Muscle of back (tissue), 11 donors: ENCODE data around the gene CRB1. TPM values are rescaled to one million over a fixed set of nuclear protein-coding genes. Genes with fewer than 3 reads are reported as not detected.

ENCODE experiments used
- DNase-seq, 3 donors: peaks; one replicate each; pipeline versions ENCODE4 v3.0.0 to v3.0.0-alpha.2; 2013
- polyA plus RNA-seq, 10 donors: library from polyadenylated mRNA; unstranded; fragments of 120-200 nt; gene quantifications; one replicate each; pipeline ENCODE4 v1.2.1, GENCODE V29; 2013; ENCODE audit not compliant: insufficient read length in 10 of 10

CRB1 gene
- polyA plus RNA-seq, 10 donors = 0.16 to 0.64 (median 0.35) TPM

- peak; percentile 16 to 30 (median 22) for DNase-seq
Observed at GRCh38 chr1:197526736-197527371, 258.8 kb downstream of the CRB1 start.

Other genes with a start within 250 kb of the CRB1 start
- under 1 TPM in 1 of 10 donors, not detected in 9; 0.13 TPM for gene F13B, start 201.0 kb upstream of the CRB1 start, polyA plus RNA-seq
- gene ASPM, start 121.6 kb upstream of the CRB1 start, polyA plus RNA-seq = 10 to 100 TPM in 8 of 10 donors, 1 to 10 TPM in 2; 8.3 to 20.5 (median 12.5) TPM
- gene ZBTB41, start 67.0 kb upstream of the CRB1 start, polyA plus RNA-seq = 10 to 100 TPM in 9 of 10 donors, 1 to 10 TPM in 1; 9.0 to 15.3 (median 11.9) TPM